ENCODE data around the gene FAM219B.

Gene FAM219B

GRCh38 chr15:74855857-74856256 lies 50.8 kb downstream of the FAM219B start:
- Histone ChIP-seq H3K4me2 (ENCODE audit: low read depth, low read length, poor library complexity, severe bottlenecking) (no peak overlapping the region), H3K27ac (ENCODE audit: low read depth, low read length) (no peak overlapping the region)

GRCh38 chr15:74854453-74855022 lies 52.1 kb downstream of the FAM219B start:
- TF ChIP-seq EZH2phosphoT487 (conservative IDR thresholded peaks at IDR 0.05; ENCODE audit: low read length) (no peak), CTCF (IDR thresholded peaks at IDR 0.05; ENCODE audit: insufficient read depth, low read length, poor library complexity, severe bottlenecking) (no peak)
- Histone ChIP-seq H3K9me3 (ENCODE audit: insufficient read depth, low read length) (no peaks in the 10 kb centered on the region), H3K79me2 (ENCODE audit: insufficient read depth, low read length) (peaks cover 29% of the 10 kb centered on the region), H3K9ac (ENCODE audit: low read length) (no peak overlapping the region), H3K36me3 (ENCODE audit: low read length) (no peaks in the 10 kb centered on the region), H2AFZ (ENCODE audit: low read depth, low read length, severe bottlenecking) (no peak overlapping the region), H4K20me1 (ENCODE audit: low read depth, low read length) (no peaks in the 10 kb centered on the region), H3K4me3 (ENCODE audit: insufficient read depth, low read length, poor library complexity, severe bottlenecking) (no peak overlapping the region), H3K9me2 (replicated peaks; ENCODE audit: insufficient read depth, low read length) (no peaks in the 10 kb centered on the region), H3K27ac (ENCODE audit: low read depth, low read length) (no peak overlapping the region), H3F3A (ENCODE audit: insufficient read depth) (peaks cover 11% of the 10 kb centered on the region), H3K4me2 (ENCODE audit: low read depth, low read length, poor library complexity, severe bottlenecking) (no peak overlapping the region), H3K27me3 (ENCODE audit: low read length) (no peaks in the 10 kb centered on the region)

More at GRCh38 chr15:74855857-74856256, 50.8 kb downstream of the FAM219B start:
- H3K36me3 ChIP-seq (ENCODE audit: low read length), result no peaks in the 10 kb centered on the region
- no peak overlapping the region for H2AFZ ChIP-seq (ENCODE audit: low read depth, low read length, severe bottlenecking)
- H3K79me2 ChIP-seq (ENCODE audit: insufficient read depth, low read length), result peaks cover 37% of the 10 kb centered on the region
- H3F3A ChIP-seq (ENCODE audit: insufficient read depth), result peaks cover 11% of the 10 kb centered on the region
- no peaks in the 10 kb centered on the region for H3K27me3 ChIP-seq (ENCODE audit: low read length)
- H4K20me1 ChIP-seq (ENCODE audit: low read depth, low read length), result no peaks in the 10 kb centered on the region
- no peak overlapping the region for H3K4me3 ChIP-seq (ENCODE audit: insufficient read depth, low read length, poor library complexity, severe bottlenecking)
- H3K9me3 ChIP-seq (ENCODE audit: insufficient read depth, low read length), result no peaks in the 10 kb centered on the region
- H3K9me2 ChIP-seq (replicated peaks; ENCODE audit: insufficient read depth, low read length), result no peaks in the 10 kb centered on the region
- H3K9ac ChIP-seq (ENCODE audit: low read length), result no peak overlapping the region
- TF ChIP-seq CTCF (IDR thresholded peaks at IDR 0.05; ENCODE audit: insufficient read depth, low read length, poor library complexity, severe bottlenecking) (no peak), EZH2phosphoT487 (conservative IDR thresholded peaks at IDR 0.05; ENCODE audit: low read length) (no peak)

GRCh38 chr15:74851960-74852359 lies 54.7 kb downstream of the FAM219B start:
- no peaks in the 10 kb centered on the region for H3K36me3 ChIP-seq (ENCODE audit: low read length)
- no peaks in the 10 kb centered on the region for H3K27me3 ChIP-seq (ENCODE audit: low read length)

More at GRCh38 chr15:74851960-74852359, 54.7 kb downstream of the FAM219B start:
- no peak for TF ChIP-seq EZH2phosphoT487 (conservative IDR thresholded peaks at IDR 0.05; ENCODE audit: low read length)
- no peak for TF ChIP-seq CTCF (IDR thresholded peaks at IDR 0.05; ENCODE audit: insufficient read depth, low read length, poor library complexity, severe bottlenecking)
- no peaks in the 10 kb centered on the region for H3F3A ChIP-seq (ENCODE audit: insufficient read depth)
- H3K4me2 ChIP-seq (ENCODE audit: low read depth, low read length, poor library complexity, severe bottlenecking), result no peak overlapping the region
- peaks cover 7% of the 10 kb centered on the region for H3K79me2 ChIP-seq (ENCODE audit: insufficient read depth, low read length)
- H3K4me3 ChIP-seq (ENCODE audit: insufficient read depth, low read length, poor library complexity, severe bottlenecking), result no peak overlapping the region
- H3K27ac ChIP-seq (ENCODE audit: low read depth, low read length), result no peak overlapping the region
- H3K9me2 ChIP-seq (replicated peaks; ENCODE audit: insufficient read depth, low read length), result no peaks in the 10 kb centered on the region
- no peak overlapping the region for H2AFZ ChIP-seq (ENCODE audit: low read depth, low read length, severe bottlenecking)
- H3K9me3 ChIP-seq (ENCODE audit: insufficient read depth, low read length), result no peaks in the 10 kb centered on the region
- H4K20me1 ChIP-seq (ENCODE audit: low read depth, low read length), result no peaks in the 10 kb centered on the region
- H3K9ac ChIP-seq (ENCODE audit: low read length), result no peak overlapping the region

Measured in SU-DHL-6 (cell line).